Activated T-cell treated with anti-CD3 and anti-CD28 coated beads, Interleukin-2, amount 50 U/mL, for 48 hours (primary cell): ENCODE results near the gene CIAO3.

ENCODE experiments used
- DNase-seq, 2 experiments: peaks; one replicate each; pipeline ENCODE4 v3.0.0-alpha.2; 2020

CIAO3 gene

GRCh38 chr16:775236-775796 lies 34.5 kb upstream of the CIAO3 start:
- no peak for DNase-seq

- no peak for DNase-seq
Measured at GRCh38 chr16:774086-775001, 33.5 kb upstream of the CIAO3 start.

DNA sequence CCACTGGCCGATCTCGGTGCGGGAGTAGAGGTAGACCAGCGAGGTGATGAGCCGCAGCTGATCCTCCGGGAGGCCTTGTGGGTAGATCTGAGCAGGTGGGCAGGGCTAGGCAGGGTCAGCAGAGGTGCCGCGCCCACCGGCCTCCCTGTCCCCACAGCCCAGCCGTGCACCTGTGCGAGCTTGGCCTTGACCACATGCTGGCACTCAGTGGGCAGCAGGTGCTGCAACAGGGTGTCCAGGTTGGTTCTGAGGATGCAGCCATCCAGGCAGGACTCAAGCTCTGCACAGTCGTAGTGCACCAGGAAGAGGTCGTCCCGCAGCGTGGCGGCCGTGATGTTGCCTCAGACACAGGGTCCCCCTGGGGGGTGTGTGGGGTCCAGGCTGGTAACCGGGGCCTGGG lies 32.2 kb upstream of the CIAO3 start:
- DNase-seq, result no peak

GRCh38 chr16:770411-770810 lies 29.6 kb upstream of the CIAO3 start:
- DNase-seq, result no peak

GRCh38 chr16:769934-770333 lies 29.1 kb upstream of the CIAO3 start:
- DNase-seq, result no peak

GRCh38 chr16:769184-769784 lies 28.5 kb upstream of the CIAO3 start:
- no peak for DNase-seq

DNA sequence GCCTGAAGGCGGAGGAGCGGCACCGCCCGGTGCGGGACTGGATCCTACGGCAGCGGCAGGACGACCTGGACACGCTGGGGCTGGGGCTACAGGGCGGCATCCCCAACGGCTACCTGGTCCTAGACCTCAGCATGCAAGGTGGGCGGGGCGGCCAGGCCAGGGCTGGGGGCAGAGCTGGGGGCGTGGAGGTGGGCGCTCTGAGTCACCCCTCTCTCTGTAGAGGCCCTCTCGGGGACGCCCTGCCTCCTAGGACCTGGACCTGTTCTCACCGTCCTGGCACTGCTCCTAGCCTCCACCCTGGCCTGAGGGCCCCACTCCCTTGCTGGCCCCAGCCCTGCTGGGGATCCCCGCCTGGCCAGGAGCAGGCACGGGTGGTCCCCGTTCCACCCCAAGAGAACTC lies 27.6 kb upstream of the CIAO3 start:
- DNase-seq, result no peak

DNA sequence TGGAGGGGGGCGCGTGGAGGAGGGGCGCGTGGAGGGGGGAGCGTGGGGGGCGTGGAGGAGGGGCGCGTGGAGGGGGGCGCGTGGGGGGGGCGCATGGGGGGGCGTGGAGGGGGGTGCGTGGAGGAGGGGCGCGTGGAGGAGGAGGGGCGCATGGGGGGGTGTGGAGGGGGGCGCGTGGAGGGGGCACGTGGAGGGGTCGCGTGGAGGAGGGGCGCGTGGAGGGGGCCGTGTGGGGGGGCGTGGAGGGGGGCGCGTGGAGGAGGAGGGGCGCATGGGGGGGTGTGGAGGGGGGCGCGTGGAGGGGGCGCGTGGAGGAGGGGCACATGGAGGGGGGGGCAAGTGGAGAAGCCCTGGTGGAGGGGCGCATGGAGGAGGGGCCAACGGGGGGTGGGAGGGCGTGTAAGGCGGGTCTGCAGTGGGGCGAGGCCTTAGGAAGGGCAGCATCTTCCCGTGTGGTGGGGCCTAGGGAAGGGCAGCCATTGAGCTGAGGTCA lies 27.0 kb upstream of the CIAO3 start:
- no peak for DNase-seq

GRCh38 chr16:766820-767640 lies 26.2 kb upstream of the CIAO3 start:
- DNase-seq, result no peak

- no peak for DNase-seq
Measured at GRCh38 chr16:766008-766819, 25.4 kb upstream of the CIAO3 start.

- DNase-seq, result no peak
Measured at GRCh38 chr16:765488-765865, 24.7 kb upstream of the CIAO3 start.

- no peak for DNase-seq
Measured at GRCh38 chr16:764848-765487, 24.2 kb upstream of the CIAO3 start.

DNA sequence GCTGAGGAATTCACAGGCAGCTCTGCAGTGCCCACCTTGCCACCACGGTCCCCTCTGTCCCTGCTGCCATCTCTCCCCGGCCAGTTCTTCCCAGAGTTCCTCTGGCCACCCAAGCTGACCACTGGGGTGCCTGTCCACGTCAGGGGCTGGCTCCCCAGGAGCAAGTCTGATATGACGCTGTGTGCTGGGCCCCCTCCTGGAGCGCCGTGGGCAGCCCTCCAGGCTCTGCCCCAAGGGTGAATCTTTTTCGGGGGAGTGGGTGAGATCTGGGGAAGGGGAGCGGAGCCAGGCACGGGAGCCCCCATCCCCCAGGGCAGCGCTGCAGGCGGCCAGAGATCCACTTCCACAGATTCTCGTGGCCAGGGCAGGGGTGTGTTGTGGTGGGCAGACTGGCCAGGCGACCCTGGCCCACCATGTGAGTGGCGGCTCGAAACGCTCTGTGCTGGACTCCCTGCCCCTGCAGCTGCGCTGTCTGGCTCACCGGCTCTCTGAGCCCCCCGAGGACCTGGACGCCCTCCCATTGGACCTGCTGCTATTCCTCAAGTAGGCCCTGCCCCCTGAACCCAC lies 23.5 kb upstream of the CIAO3 start:
- no peak for DNase-seq

GRCh38 chr16:763369-764183 lies 22.8 kb upstream of the CIAO3 start:
- DNase-seq, result no peak

- no peak for DNase-seq
Measured at GRCh38 chr16:762595-763268, 21.9 kb upstream of the CIAO3 start.

DNA sequence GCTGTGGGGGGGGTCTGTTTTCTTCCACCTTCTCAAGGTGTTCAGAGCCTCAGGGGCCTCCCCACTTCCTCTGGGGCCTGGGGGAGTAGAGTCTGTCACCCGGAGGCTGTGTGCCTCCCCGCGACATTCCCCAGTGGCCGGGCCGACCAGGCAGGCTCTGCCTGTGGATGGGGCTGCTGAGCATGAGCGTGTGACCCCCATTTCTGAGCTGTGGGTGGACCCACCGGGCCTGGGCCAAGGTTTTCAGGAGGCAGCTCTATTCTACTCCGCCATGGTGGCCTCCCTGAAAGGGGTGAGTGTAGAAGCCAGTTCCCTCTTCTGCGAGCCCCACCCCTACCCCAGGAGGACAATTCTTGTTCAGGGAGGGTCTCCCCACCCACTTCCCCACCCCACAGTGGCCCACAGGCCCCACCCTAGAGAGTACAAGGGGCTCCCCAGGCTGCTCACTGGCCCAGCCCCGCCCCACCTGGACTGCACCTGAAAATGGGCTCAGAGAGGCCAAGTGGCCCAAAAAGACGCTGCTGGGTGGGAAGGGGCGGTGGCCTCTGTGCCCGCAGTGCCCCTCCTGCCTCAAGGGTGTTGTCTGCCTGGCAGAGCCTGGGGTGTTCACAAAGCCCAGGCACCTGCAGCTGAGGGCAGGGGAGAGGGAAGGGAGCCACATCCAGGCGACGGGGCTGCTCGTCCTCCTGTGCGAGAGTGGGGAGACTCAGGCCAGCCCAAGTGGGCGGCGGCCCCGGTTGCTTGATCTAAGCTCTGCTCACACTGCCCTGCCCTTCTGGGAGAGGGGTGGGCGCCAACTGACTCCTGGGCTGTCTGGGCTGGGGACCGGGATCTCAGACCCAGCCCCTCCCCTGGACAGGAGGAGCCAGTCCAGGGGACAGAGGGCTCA lies 21.1 kb upstream of the CIAO3 start:
- DNase-seq, result no peak

GRCh38 chr16:760545-761343 lies 19.9 kb upstream of the CIAO3 start, which contains the start of gene MSLN:
TSS of gene MSLN (plus strand) at chr16:760734. CDS start at chr16:762681, 1,947 bp downstream.
- DNase-seq, result no peak

GRCh38 chr16:760065-760464 lies 19.3 kb upstream of the CIAO3 start:
- DNase-seq, result no peak
